Stimulated activated CD8-positive, alpha-beta memory T cell treated with anti-CD3 and anti-CD28 coated beads, Interleukin-4, amount 100 ng/mL, for 24 hours (primary cell): Measurements from ENCODE around the gene LCN6.
"Not testable (repeated sequence)": the region's sequence is repeated elsewhere in the genome, so short reads cannot be mapped to it uniquely, and the experiment has no call there.

Experiments
- DNase-seq: peaks from one replicate; pipeline ENCODE4 v3.0.0-alpha.2; 2020; ENCODE audit warnings: low read depth

The LCN6 gene

DNA sequence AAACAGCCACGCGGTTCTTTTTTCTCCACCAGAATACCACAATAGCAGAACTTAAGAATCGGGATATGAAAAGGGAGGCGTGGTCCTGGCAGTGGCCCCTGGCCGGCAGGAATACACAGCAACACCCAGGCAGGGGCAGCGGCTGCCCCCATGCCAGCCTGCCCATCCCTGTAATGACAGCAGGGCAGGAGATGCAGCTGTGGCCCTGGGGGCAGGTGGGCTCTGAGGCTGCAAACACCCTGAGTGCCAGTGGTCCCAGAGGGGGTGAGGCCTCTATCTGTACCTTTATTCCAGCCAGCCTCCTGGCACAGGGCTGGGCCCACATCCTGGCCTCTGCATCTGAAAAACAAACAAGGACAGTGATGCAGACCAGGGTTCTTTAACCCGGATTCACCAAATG, 23.6 kb downstream of the LCN6 start:
- no peak for DNase-seq

DNA sequence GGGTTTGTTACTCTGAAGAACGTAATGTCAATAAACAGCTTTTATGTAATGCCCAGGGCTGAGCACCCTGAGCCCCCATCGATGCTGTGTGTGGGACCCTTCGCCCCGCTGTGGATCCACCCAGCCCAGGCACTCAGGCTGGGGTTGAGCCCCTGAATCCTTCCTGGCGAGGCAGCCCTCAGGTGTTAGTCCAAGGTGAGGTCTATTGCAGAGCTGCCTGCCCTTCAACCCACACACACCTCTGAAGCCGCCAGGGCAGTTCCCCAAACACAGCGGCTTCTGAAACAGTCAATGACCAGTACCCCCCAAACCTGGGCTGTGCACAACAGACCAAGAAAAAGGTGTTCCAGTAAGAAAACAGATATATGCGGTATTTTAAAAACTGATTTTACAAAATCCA, 24.3 kb downstream of the LCN6 start:
- no peak for DNase-seq

DNA sequence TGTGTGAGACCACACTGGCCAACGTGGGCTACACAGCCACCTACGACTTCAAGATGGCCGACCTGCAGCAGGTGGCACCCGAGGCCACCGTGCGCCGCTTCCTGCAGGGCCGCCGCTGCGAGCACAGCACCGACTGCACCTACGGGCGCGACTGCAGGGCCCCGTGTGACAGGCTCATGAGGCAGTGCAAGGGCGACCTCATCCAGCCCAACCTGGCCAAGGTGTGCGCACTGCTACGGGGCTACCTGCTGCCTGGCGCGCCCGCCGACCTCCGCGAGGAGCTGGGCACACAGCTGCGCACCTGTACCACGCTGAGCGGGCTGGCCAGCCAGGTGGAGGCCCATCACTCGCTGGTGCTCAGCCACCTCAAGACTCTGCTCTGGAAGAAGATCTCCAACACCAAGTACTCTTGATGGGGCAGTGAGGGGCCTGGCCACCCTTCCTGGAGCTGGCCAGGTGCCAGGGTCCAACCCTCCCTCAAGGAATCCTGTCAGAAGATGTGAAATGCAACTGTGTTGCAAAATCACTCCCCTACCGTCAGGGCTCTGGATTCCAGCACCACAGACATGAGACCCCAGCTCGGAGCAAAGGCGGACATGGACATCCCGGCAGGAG, 24.9 kb downstream of the LCN6 start:
- no peak for DNase-seq

DNA sequence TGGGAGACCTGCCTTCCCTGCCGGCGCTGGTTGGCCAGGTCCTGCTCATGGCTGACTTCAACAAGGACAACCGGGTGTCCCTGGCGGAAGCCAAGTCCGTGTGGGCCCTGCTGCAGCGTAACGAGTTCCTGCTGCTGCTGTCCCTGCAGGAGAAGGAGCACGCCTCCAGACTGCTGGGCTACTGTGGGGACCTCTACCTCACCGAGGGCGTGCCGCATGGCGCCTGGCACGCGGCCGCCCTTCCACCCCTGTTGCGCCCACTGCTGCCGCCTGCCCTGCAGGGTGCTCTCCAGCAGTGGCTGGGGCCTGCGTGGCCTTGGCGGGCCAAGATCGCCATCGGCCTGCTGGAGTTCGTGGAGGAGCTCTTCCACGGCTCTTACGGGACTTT, 25.4 kb downstream of the LCN6 start:
- no peak for DNase-seq

DNA sequence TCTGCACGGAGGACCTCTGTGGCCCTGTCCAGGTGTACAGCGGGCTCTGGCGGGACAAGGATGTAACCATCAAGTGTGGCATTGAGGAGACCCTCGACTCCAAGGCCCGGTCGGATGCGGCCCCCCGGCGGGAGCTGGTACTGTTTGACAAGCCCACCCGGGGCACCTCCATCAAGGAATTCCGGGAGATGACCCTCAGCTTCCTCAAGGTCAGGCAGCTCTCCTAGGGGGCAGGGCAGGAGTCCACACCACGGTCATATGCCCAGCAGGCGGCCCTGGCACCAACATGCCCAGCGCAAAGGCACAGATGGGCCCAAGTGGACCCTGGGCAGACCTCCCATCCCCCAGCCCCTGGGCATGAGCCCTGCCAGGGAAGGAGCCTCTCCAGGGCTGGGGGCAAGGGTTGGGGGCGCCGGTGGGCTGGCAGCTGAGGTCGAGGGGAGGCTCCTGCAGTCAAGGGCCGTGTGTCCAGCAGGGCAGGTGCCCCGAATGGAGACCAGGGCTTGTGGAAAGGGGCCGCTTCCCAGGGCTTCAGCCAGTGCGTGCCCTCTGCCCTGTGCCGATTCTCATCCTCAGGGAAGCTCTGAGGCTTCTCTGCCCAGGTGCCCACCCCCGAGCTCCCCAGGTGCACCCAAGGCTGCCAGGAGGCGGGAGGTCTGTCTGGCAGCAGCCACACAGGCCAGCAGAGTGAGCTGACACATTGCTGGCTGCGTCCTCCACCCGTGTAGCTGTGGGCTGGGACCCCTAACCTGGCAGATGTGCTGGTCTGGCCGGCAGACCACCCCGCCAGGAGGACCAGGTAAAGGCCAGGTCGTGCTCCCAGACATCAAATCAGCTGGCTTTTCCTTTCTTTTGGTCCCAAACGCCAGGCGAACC, 26.0 kb downstream of the LCN6 start:
- DNase-seq, result no peak

DNA sequence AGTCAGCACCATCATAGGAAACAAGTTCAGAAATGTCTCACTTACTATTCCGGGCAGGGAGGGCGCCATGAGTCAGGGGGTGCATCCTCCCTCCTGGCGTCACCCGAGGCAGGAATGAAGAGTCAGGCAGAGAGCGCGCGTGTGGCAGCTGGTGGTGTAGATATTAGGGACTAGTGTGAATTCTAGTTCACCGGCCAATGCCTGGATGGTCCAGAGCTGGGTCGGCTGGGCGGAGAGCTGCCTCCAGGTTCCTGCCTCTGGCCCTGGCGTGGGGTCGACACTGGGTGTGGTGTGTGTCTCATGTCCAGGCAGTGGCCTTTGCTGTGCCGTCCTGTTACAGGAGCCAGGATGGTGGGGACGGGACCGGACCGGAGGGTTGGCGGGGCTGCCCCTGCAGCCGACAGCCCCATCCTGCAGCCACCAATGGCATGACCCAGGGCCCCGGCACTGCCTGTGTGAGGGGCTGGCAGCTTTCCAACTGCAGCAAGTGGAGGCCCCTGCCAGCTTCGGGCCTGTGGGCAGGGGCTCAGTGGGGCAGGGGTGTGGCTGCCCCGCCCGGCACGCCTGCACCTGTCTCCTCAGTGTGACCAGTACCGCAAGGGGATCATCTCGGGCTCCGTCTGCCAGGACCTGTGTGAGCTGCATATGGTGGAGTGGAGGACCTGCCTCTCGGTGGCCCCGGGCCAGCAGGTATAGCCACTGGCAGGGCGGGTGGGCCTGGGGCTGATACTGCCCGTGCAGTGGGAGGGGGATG, 26.8 kb downstream of the LCN6 start:
- no peak for DNase-seq

DNA sequence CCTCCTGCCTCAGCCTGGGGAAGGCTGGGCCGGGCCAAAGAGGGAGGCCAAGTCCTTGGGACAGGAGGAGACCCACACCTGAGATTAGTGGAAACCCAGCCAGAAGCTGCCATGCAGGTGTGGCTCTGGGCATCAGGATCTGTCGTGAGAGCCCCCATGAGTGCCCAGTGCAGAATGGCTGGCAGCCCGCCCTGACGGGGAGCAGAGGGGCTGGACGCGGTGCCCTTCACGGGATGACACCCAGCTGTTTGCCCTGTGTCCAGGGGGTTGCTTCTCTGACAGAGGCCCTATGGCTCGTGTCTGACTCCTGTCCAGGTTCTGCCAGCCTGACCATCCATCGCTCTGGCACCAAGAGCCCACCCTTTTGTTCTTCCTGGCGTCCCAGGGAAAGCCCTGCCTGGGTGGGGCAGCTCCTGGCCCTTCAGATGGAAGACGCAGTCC, 27.4 kb downstream of the LCN6 start:
- no peak for DNase-seq

DNA sequence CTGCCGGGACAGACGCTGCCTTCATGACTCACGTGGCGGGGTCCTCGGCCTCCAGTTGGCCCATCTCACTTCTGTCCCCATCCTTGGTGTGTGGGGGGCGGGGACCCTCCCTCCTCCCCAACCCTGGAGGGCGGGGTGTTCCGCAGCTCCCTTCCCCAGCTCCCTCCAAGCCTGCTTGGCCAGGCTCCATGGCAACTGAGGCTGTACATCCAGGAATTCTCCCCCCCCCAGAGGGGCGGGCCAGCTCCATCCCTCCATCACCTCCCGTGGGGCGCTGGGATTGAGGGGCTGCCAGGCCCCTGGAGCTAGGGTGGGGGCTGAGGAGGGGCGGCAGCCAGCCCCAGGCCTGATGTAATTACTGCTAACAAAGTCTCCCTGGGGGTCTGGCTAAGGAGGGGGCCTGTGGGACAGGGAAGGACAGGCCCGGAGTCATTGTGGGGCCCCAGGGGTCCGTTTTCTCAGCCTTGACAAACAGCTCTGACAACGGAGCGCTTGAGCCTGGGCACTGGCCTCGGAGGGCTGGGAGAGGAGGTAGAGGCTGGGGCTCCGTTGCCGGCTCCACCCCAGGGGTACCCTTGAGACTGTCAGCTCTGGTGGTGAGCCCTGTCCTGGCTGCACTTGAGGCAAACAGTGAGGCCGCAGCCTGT, 28.0 kb downstream of the LCN6 start:
- no peak for DNase-seq

DNA sequence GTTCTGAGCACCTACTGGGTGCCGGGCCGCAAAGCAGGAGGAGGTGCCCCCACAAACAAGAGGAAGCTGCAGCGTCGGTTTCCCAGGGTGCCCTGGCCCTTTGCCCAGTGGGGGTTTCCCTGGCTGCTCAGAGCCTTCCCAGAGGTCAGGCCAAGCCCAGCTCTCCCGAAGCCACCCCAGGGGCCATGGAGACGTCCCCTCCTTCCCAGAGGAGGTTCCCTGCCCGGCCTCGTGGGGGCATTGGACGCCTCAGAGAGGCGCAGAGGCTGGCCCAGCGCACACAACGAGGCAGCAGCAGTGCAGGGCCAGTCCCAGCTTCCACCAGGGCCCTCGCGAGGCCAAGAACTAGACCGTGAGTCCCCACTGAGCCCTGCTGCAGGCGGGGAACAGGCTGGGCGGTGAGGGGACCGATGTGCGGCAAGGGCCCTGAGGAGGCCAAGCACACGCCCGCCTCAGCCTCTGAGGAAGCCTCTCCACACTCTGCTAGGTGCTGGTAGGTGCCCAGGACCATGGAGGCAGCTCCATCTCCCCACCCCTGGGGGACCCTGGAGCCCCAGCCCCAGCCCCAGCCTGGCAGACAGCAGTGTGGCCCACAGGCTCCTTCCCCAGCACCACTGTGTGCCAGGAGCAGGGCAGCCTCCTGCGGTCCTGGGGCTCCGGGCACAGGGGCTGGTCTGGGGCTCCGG, 29.0 kb downstream of the LCN6 start:
- no peak for DNase-seq

DNA sequence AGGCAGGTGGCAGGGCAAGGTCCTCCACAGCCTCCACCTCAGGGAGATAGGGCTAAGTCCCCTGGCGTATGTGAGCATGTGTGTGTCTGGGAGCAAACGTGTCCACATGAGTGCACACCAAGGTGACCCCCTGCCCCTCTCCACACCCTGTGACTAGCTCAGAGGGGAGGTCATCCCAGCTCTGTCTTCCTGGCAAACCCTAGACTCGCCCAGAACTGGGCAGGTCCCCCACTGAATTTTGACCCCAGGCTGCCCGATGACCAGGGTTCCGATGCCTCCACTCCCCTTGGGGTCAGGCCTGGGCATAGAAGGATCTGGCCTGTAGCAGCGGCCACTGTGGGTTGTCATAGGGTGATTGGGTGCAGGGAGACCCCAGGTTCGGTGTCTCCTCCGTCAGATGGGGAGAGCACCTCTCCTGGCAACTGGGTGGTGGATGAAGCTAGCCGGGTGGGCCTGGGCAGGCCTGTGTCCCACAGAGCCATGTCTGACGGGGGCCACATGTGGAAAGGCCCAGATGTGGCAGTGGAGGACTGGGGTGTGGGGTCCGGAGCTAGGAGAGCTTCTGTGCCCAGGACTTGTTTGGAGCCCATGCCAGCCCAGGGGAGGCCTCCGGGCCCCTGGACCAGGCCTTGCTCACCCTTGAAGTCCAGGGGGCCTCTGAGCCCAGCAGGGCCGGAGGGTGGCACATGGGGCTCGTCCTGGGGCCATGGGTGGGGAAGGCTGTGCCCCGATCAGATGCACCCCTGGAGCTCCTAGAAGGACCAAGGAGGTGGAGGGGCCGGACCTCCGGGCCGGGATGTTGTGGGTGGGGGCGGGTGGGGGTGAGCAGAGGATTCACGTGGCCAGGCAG, 29.8 kb downstream of the LCN6 start:
- no peak for DNase-seq

DNA sequence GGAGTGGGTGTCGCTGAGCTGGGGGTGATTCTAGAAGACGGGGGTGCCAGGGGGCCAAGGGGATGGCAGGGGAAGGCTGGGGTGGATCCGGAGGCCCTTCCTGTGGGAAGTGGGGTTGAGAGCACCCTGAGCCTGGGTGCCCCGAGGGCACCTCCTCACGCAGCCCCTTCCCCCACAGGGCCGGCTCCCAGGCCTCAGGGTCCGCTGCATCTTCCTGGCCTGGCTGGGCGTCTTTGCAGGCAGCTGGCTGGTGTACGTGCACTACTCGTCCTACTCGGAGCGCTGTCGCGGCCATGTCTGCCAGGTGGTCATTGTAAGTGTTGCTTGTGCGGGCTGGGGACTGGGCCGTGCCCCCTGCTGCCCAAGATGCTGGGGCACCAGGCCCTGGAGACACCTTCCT, 30.9 kb downstream of the LCN6 start:
- DNase-seq, result no peak

DNA sequence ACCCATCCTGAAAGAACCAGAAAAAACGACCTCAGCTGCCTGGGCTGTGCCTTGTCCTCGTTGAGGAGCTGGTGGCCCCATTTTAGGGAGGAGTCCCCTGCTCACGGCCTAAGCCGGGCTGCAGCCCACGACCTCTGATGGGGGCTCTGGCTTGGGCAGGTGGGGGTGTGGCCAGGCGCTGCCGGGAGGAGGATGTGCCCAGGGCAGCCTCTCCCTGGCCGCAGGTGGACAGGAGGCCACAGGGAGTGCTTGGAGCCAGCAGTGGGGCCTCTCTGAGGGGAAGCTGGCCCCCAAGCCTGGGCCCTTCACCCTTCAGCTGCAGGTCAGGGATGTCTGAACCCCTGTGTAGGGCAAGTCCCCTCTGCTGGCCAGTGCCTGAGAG, 33.4 kb downstream of the LCN6 start:
- no peak for DNase-seq

DNA sequence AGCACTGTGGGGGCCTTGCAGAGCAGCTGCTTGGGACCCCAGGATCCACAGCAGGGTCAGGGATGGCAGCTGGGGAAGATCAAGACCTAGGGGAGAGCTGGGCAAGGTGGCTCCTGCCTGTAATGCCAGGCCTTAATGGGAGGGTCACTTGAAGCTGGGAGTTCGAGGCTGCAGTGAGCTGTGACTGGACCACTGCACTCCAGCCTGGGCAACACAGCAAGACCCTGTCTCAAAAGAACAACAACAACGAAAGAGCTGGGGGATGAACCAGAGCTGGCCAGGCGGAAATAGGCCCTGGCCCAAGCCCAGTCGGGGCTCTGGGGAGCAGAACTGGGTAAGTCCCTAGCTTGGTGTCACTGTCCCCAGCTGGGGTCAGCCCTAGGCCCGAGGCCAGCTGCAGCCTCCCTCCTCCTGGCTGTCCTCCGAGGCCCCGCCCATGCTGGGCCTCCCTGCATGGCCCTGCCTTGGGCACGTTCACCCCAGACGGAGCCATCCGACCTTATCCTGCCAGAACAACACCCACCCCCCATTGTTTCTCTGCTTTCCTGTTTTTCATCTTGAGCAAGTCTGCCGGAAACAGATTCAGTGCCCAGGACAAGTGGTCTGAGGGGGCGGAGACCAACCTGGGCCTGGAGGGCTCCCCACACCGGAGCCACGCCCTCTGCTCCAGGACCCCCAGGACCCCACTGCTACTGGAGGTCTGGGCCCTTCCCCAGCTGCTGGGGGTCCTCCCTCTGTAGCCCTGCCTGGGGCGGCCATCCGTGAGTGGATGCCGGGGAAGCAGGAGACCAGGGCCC, 34.0 kb downstream of the LCN6 start:
- no peak for DNase-seq

DNA sequence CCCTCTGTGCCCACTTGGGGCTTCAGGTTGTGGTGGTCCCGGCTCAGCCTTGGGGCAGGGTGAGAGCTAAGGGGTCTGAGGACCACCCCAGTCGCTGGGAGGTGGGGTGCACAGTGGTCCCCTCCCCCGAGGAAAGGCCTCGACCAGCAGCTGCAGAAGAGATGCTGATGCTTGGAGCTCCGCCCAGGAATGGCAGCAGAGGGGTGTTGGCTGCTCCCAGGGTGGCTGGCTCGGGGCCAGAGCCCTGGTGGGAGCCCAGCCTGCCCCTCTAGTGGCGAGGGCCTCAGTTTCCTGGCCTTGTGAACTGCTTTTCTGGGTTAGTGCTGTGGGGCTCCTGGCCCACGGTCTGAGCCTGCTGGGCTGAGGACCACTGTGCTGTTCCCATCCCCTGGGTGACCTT, 34.8 kb downstream of the LCN6 start:
- no peak for DNase-seq

DNA sequence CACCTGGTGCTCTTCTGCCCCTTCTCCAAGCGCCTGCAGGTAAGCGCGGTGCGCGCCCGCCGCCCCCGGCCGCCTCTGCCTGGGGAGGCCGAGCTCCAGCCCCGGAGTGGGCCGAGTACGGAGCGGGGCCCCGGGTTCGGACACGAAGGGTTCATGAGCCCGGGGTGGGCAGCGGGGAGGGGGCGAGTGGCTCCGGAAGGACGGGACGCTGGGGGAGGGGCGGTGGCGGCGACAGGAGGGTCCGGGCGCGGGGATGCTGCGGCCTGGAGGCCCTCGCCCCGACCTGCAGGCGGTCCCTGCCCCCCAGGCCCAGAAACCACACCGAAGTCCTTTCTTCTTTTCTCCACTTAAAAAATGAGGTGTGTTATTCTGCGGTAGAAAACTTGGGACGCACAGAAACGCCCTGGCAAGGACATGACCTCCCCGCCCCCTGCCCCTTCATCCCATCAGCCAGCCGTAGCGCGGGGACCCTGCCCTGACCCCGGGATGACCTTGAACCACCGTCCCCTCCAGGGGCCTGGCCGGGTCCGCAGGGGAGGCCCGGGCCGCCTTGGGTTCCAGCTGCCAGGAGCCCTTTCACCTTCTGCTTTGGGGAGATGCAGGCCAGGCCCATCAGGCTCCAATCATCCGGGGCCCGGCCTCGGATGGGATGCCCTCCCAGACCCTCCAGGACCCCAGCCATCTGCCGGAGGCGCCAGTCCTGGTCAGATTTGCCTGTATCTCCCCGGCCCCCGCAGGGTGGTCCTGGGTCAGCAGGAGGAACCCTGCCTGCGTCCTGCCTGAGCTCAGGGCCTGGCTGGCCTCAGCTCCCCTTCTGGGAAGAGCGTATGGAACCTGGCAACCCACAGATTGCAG, 35.4 kb downstream of the LCN6 start:
- no peak for DNase-seq

DNA sequence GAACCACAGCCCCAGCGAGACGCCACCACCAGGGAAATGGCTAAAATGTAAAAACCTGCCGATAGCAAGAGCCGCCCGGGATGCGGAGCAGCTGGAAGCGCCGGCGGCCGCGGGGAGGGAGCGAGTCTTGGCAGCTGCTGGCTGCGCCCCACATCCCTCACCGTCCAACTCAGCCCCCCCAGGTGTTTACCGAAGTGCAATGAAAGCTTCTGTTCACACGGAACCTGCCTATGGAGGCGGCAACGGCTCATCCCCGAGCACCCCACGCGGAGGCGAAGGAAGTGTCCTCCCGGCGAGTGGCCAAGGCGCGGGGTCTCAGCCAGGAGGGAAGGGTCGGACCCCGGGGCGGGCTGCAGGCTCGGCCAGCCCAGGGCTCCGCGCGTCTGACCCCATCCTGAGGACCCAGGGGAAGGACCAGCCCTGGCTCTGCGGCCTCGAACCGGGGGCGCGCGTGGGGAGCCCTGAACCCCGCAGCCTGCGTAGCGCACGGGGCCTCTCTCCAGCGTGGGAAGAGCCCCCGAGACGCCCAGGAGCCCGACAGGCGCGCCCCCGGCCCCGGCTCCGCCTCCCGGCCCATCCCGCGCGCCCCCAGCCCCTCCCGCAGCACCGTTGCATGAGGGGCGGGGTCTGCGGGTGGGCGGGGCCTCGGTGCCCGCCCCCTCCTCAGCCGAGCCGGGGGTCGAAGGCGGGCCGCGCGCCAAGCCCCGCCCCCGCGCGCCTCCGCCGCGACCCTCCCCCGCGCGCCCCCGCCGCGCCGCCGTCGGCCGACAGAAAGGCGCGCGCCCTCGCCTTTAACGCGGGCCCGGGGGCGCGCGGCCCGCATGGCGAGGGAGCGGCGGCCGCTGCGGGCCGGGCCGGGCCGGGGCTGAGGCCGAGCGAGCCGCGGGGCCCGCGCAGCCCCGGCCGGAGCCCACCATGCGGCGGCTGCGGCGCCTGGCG, 36.3 kb downstream of the LCN6 start, which contains the start of gene DIPK1B:
DIPK1B (plus strand) TSS at position 822 of the 939 bp plus-strand sequence; CDS start at position 916, 94 bp downstream.
- DNase-seq, result no peak

DNA sequence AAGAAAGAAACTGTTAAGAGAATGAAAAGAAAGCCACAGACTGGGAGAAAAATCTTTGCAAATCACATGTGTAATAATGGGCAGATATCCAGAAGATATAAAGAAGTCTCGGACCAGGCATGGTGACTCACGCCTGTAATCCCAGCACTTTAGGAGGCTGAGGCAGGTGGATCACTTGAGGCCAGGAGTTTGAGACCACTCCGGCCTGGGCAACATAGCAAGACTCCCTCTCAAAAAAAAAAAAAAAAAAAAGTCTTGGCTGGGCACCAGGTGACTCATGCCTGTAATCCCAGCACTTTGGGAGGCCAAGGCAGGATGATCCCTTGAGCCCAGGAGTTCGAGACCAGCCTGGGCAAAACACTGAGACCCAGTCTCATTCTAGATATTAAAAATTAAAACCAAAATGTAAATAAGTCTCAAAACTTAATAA, 37.1 kb downstream of the LCN6 start:
- DNase-seq, result not testable (repeated sequence)

DNA sequence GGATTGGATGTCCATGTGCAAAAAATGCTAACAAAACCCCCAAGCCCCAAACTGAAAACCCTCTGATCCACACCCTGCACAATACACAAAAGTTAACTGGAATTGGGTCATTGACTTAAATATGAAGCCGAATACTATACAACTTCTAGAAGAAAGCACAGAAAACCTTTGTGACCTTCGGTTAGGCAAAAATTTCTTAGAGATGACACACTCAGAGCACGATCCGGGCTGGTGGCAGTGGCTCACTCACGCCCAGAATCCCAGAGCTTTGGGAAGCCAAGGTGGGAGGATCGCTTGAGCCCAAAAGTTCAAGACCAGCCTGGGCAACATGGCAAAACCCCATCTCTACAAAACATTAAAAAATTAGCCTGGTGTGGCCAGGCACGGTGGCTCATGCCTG, 37.8 kb downstream of the LCN6 start:
- DNase-seq, result no peak
